Lung (tissue), 12 donors: ENCODE measurements around the gene DIPK1B. TPM values are rescaled to one million over a fixed set of nuclear protein-coding genes. Genes with fewer than 3 reads are reported as not detected.
"Not testable (repeated sequence)": the region's sequence is repeated elsewhere in the genome, so short reads cannot be mapped to it uniquely, and the experiment has no call there.

ENCODE experiments used
- ATAC-seq: fragments of 200-7000 bp; cut with Tn5 transposase; one replicate; pipeline ENCODE4 v1.9.1; 2020; ENCODE audit warnings: moderate number of reproducible peaks; ENCODE audit not compliant: insufficient read depth, low FRiP score
- DNase-seq, 3 donors: peaks; one replicate each; pipeline ENCODE4 v3.0.0-alpha.2; 2013 to 2017
- H3K27ac ChIP-seq, 2 donors: one replicate each; pipeline ENCODE4 v1.5.1; 2013; ENCODE audit warnings: mild to moderate bottlenecking in 2 of 2, moderate library complexity in 2 of 2, control low read depth in 1 of 2, inconsistent platforms in 1 of 2, low read depth in 1 of 2, low read length in 1 of 2
- H3K27me3 ChIP-seq, 3 donors: one replicate each; pipeline ENCODE4 v1.5.1; 2013; ENCODE audit warnings: low read length in 2 of 3; ENCODE audit not compliant: control insufficient read depth in 3 of 3, insufficient read depth in 3 of 3
- H3K36me3 ChIP-seq, 4 donors: one replicate each; pipeline ENCODE4 v1.5.1; 2013; ENCODE audit warnings: low read length in 4 of 4, mild to moderate bottlenecking in 1 of 4, moderate library complexity in 1 of 4; ENCODE audit not compliant: control insufficient read depth in 4 of 4, insufficient read depth in 4 of 4
- H3K4me1 ChIP-seq, 5 donors: one replicate each; pipeline ENCODE4 v1.5.1; 2013; ENCODE audit warnings: low read length in 5 of 5, mild to moderate bottlenecking in 2 of 5, moderate library complexity in 1 of 5; ENCODE audit not compliant: control insufficient read depth in 5 of 5, insufficient read depth in 5 of 5
- H3K4me3 ChIP-seq: one replicate; pipeline ENCODE4 v1.5.1; 2013; ENCODE audit warnings: mild to moderate bottlenecking, control low read depth, moderate library complexity
- H3K9ac ChIP-seq, 2 donors: one replicate each; pipeline ENCODE4 v1.5.1; 2013; ENCODE audit warnings: low read length in 2 of 2, control low read depth in 1 of 2; ENCODE audit not compliant: insufficient read depth in 1 of 2
- H3K9me3 ChIP-seq, 4 donors: one replicate each; pipeline ENCODE4 v1.5.1; 2013; ENCODE audit warnings: low read length in 3 of 4, mild to moderate bottlenecking in 1 of 4, moderate library complexity in 1 of 4; ENCODE audit not compliant: control insufficient read depth in 4 of 4, insufficient read depth in 3 of 4
- CTCF ChIP-seq: IDR thresholded peaks from 2 replicates; pipeline ENCODE4 v1.5.1; 2012; ENCODE audit warnings: mild to moderate bottlenecking; ENCODE audit errors: control extremely low read depth, extremely low read depth
- WGBS, 2 donors: extraction: QIAGEN DNeasy Blood & Tissue Kit; methylation state at CpG; one replicate each; pipeline ENCODE4 v1.1.7; 2013; 5-methylcytosine and 5-hydroxymethylcytosine counted together
- polyA plus RNA-seq, 2 donors: library from polyadenylated mRNA; stranded (reverse); fragments of 200-250 nt; gene quantifications; one replicate each; pipeline ENCODE4 v1.2.1, GENCODE V29; 2013
- total RNA-seq, 2 donors: library from RNA; depleted of rRNA in 1 of 2; stranded (reverse); fragments of >200 nt in 1 of 2; gene quantifications; one replicate each; pipeline ENCODE4 v1.2.1, GENCODE V29; 2014 to 2021
- donor health status: control.
- donor health status: control.
- donor health status: Bipolar disorder and iron deficiency.
- donor health status: healthy.
- donor health status: DM: yes; HTN: yes; CAD: no.

DIPK1B gene
- total and polyA plus RNA-seq, 4 donors: 12.5 to 26.7 (median 13.9) TPM

GRCh38 chr9:136759436-136760325 lies 47.3 kb downstream of the DIPK1B start:
- H3K27me3 ChIP-seq: no peaks in the 10 kb centered on the region
- no peaks in the 10 kb centered on the region for H3K36me3 ChIP-seq
- 85 to 87% methylated on average over 26 to 27 of the region's 27 CpGs for WGBS, 2 donors
- ATAC-seq (no peak), DNase-seq (no peak)
- no peak overlapping the region for H3K9ac ChIP-seq
- H3K4me1 ChIP-seq: peaks cover 0 to 3% (median 0%) of the 10 kb centered on the region in 5 donors
- TF ChIP-seq CTCF: no peak
- H3K4me3 ChIP-seq: no peak overlapping the region
- peaks cover 0 to 6% (median 3%) of the 10 kb centered on the region in 4 donors for H3K9me3 ChIP-seq
- H3K27ac ChIP-seq: no peak overlapping the region

- ATAC-seq (no peak), DNase-seq (no peak)
- Histone ChIP-seq H3K4me3 (no peak overlapping the region), H3K36me3 (no peaks in the 10 kb centered on the region), H3K4me1 (peaks cover 0 to 3% (median 0%) of the 10 kb centered on the region in 5 donors), H3K9ac (no peak overlapping the region), H3K27ac (no peak overlapping the region), H3K9me3 (peaks cover 0 to 6% (median 3%) of the 10 kb centered on the region in 4 donors), H3K27me3 (no peaks in the 10 kb centered on the region)
- no peak for TF ChIP-seq CTCF
- WGBS, 2 donors: 70% methylated on average over 25 of the region's 25 CpGs
Observed at GRCh38 chr9:136760424-136760823, 48.1 kb downstream of the DIPK1B start.

- H3K27me3 ChIP-seq, ATAC-seq, H3K36me3 ChIP-seq, H3K27ac ChIP-seq, H3K9me3 ChIP-seq, H3K4me3 ChIP-seq, H3K9ac ChIP-seq, H3K4me1 ChIP-seq: not testable (repeated sequence)
- peak; percentile 13 for TF ChIP-seq CTCF
- peak; percentile 45 to 52 (median 50) for DNase-seq
- WGBS, 2 donors: 45 to 48% methylated on average over 22 of the region's 22 CpGs
Observed at GRCh38 chr9:136760834-136761544, 48.6 kb downstream of the DIPK1B start.
